Measurements from ENCODE around the gene PHF2. TPM values are rescaled to one million over a fixed set of nuclear protein-coding genes. Genes with fewer than 3 reads are reported as not detected.

The PHF2 gene
- total RNA-seq, 2 experiments from 2014 or later, result 19.7 to 19.9 TPM

DNA sequence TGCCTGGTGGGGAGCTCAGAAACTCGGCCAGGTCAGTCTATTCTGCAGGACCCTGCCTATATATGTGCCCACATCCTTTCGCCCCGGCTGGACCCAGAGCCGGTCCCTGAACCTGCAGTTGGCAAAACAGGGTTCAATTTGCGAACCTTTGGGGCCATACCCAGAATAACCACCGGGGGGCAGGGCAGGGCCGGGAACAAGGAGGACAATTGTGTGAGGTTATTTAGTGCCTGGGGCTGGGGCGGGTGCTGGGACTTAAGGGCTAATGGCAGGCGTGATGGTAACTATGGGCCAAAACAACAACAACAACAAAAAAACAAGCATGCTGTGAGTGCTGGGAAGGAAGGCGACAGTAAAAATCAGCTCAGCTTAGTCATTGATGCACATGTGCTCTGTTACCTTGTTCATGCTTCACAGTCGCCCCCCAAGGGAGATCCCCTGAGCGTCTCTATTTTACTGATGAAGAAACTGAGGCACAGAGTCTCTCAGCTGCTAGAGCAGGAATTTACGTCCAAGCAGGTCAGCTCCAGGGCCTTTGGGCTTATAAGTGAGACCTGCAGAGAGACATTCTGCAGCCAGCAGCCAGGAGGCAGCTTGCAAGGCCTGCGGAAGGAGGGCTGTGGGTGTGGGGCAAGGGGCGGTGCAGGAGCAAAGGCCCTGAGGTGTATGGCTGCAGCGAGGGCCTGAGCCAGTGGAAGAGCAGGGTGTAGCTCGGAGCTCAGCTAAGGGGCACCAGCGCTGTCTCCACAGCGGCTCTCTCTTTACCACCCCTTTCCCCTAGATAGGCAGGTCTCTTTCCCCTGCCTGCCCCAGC is 106.0 kb downstream of the PHF2 start:
- ChIA-PET CTCF (interaction anchor here (0.6 to 2.3 kb wide), 5 partner anchors 25 to 281 kb away, joined by 3 to 15 read pairs (median 4); no protein-coding TSS in a partner anchor), POLR2A (no interaction called here)

DNA sequence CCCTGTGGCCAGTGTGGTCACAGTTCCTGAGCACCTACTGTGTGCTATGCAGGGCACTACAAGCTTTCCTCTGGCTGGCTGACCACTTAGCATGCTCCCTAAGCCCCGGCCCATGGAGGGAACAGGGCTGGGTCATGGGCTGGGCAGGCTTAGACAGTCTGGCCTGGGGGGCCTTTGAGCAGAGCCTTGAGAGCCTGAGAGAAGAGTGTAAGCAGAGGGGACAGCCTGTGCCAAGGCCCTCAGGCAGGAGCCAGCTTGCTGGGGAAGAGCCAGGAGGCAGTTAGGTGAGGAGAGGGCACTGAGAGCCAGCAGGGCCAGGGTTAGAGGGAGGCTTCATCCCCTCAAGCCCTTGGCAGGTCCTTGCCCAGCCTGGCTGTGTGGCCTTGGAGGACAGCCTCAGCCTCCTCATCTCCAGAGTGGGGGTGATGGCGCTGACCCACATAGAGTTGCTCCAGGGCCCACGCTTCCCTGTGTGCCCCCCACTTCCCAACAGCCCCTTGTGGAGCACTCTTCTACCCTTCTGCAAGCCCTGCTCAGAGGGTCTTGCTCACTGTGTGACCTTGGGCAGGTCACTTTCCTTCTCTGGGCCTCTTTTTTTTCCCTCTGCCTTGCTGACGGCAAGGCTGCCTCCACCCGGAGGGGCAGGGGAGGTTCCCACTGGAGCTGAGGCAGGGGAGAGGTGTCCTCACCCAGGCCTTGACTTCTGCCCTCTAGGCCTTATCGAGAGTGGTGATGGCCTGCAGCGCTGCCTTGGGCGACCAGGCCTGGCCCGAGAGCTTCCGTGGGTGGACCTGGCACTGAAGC is 107.1 kb downstream of the PHF2 start:
- CTCF ChIA-PET, result interaction anchor here (1.8 to 2.3 kb wide), 3 partner anchors 26 to 279 kb away, joined by 4 to 15 read pairs (median 5); no protein-coding TSS in a partner anchor
- POLR2A ChIA-PET, result no interaction called here

DNA sequence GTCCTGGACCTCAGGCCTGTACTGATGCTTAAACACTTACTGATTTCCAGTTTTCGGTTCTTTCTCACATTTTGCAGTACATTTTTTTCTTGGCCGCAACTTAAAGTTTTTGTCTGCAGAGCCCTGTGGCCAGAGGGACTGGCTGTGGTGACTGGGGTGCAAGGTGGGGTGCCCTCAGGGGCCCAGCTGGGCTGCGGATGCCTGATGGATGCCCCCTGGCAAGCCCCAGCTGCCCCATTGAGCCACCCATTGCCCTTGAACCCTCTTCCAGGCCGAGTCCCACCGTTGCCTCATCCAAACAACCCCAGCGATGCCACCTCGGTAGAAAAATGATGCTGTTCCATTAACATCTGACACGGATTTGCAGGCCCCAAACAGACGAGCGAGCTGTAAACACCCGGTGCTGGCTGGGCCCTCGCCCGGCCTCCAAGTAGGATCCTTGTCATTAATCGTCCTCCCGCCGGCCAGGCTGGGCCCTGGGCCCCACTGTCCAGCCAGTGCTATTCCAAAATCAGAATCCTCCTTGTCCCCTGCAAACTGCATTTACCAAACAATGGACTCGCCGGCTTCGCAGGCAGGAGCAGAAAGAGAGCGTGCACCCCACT is 107.9 kb downstream of the PHF2 start:
- POLR2A ChIA-PET, result no interaction called here
- CTCF ChIA-PET, result no interaction called here

DNA sequence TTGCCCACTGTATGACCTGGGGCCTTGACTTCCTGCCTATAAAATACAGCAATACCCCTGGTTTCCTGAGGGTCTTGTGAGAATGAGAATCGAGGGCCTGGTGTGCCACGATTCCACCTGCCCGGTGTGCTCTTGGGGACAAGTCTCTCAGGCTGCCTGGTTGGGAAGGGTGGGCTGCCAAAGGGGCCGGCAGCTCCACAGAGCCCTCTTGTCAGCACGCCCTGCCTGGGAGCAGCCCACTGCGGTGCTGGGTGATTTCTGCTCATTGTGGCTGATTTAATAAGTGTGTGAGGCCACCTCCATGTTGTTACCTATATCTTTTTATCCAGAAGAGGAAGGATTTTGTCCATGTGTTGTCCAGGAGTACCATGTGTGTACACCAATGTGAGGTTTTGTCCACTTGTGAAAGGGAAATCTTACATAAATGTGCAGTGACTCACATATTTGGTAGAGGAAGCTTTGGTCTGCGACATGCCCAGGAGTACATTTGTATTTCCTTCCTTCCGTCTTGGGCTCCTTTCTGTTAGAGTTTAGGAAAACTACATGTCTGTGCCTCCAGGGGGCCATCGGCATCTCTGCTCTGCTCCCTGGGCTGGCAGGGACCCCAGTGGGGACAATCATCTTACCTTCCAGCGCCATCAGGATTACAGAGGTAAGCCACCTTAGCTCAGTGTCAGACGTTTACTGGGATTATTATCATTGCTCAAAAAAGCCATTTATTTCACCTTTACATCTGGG is 108.6 kb downstream of the PHF2 start:
- CTCF ChIA-PET, result no interaction called here

GRCh38 chr9:93686127-93686879 is 109.9 kb downstream of the PHF2 start:
- CTCF ChIA-PET, result no interaction called here

More for the DNA sequence above, 108.6 kb downstream of the PHF2 start:
- POLR2A ChIA-PET, result no interaction called here

GRCh38 chr9:93686880-93687236 is 110.5 kb downstream of the PHF2 start:
- ChIA-PET POLR2A (no interaction called here), CTCF (no interaction called here)

More at GRCh38 chr9:93686127-93686879, 109.9 kb downstream of the PHF2 start:
- POLR2A ChIA-PET, result no interaction called here

DNA sequence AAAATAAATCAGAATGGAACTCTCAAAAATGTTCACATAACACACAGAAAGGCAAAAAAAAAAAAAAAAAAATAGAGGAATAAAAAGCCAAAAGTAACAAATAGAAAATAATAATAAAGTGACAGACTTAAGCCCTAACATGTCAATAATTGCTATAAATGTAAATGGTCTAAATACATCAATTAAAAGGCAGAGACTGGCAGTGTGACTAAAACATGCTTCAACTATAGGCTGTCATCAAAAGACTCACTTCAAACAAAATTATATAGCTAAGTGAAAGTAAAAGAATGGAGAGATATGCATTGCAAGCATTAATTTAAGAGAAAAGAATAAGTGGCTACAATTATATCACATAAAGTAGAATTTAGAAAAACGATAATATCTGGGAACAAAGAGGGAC is 114.2 kb downstream of the PHF2 start:
- POLR2A ChIA-PET, result no interaction called here

GRCh38 chr9:93693129-93693528 is 116.7 kb downstream of the PHF2 start:
- CTCF ChIA-PET, result no interaction called here
- POLR2A ChIA-PET, result no interaction called here

More for the DNA sequence above, 114.2 kb downstream of the PHF2 start:
- CTCF ChIA-PET, result interaction anchor here (0.7 kb wide), 1 partner anchor 516 kb away, joined by 4 read pairs; no protein-coding TSS in a partner anchor

- POLR2A ChIA-PET, result no interaction called here
- CTCF ChIA-PET, result no interaction called here
Measured at GRCh38 chr9:93697352-93698139, 121.2 kb downstream of the PHF2 start.

- ChIA-PET CTCF (no interaction called here), POLR2A (no interaction called here)
Measured at GRCh38 chr9:93698140-93698908, 121.9 kb downstream of the PHF2 start.

- ChIA-PET POLR2A (no interaction called here), CTCF (no interaction called here)
Measured at GRCh38 chr9:93699650-93700049, 123.3 kb downstream of the PHF2 start.

- CTCF ChIA-PET, result no interaction called here
- POLR2A ChIA-PET, result no interaction called here
Measured at GRCh38 chr9:93701494-93702218, 125.3 kb downstream of the PHF2 start.

DNA sequence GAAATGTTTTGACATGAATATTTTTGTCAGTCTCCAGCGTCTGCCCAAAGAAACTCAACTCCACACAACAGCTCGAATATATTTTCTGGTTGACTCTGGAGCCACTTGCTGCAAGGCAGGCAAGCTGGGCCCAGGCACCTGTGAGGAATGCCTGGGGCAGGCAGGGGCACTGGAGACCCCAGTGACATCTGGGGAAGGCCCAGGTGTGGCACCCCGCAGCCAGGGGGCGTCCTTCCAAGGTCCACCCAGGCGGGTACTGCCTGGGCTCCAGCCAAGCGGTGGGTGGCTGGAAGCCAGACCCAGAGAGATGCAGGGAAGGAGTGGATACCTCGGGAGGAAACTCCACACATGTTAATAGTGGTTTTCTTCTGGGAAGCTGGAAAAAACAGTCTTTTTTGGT is 125.9 kb downstream of the PHF2 start:
- POLR2A ChIA-PET, result no interaction called here
- CTCF ChIA-PET, result no interaction called here

DNA sequence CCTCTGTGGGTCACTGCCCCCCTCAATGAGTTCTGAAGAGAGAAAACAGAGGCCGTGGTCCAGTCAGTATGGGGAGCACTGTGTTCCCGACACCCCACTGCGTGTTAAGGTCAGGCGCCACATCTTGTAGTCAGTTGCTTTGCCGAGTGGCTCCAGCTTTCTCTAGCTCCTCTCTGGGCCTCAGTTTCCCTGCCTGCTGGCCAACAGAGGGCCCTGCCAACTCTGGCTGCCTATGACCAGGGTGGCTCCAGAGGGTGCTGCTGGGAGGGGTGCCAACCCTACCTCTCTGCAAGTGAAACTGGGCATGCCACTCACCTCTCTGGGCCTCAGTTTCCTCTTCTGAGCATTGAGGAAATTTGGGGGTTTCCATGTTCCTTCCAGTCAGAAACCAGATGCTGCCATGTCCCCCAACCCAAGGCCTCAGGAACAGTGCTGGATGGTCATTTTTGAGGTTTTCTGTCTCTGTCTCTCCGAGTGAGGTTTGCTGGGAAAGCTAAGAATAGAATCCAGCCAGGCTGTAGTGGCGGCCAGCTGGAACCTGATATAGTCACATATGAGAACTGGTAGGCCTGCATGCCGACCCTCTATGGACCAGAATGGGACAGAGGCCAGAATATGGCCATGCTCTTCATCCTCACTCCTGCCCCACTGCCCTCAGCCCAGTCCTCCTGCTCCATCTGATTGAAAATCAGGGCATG is 132.1 kb downstream of the PHF2 start:
- CTCF ChIA-PET, result no interaction called here
- POLR2A ChIA-PET, result no interaction called here

- ChIA-PET POLR2A (no interaction called here), CTCF (no interaction called here)
Measured at GRCh38 chr9:93708987-93709302, 132.6 kb downstream of the PHF2 start.

GRCh38 chr9:93709600-93710369 is 133.4 kb downstream of the PHF2 start:
- ChIA-PET CTCF (no interaction called here), POLR2A (no interaction called here)
